WERI-Rb-1 (cell line): Measurements from ENCODE around the gene ST8SIA1.

Source experiments
- DNase-seq: peaks from one replicate; pipeline ENCODE4 v3.0.0-alpha.2; 2020
- H3K27ac ChIP-seq: fragments of 250-450 bp; sonication (Bioruptor Pico); 2 replicates; pipeline ENCODE4 v1.5.1; 2020; ENCODE audit warnings: mild to moderate bottlenecking, moderate library complexity
- H3K27me3 ChIP-seq: fragments of 250-450 bp; sonication (Bioruptor Pico); 2 replicates; pipeline ENCODE4 v1.5.1; 2021; ENCODE audit warnings: mild to moderate bottlenecking, low read depth, moderate library complexity; ENCODE audit not compliant: insufficient read depth, severe bottlenecking
- H3K36me3 ChIP-seq: fragments of 250-450 bp; sonication (Bioruptor Pico); 2 replicates; pipeline ENCODE4 v1.5.1; 2020; ENCODE audit warnings: mild to moderate bottlenecking, moderate library complexity
- H3K4me3 ChIP-seq: 2 replicates; pipeline ENCODE4 v1.5.1; 2011; ENCODE audit warnings: low read depth, mild to moderate bottlenecking, control low read depth, low read length
- H3K9me3 ChIP-seq: fragments of 250-450 bp; sonication (Bioruptor Pico); 2 replicates; pipeline ENCODE4 v1.5.1; 2021; ENCODE audit warnings: mild to moderate bottlenecking, moderate library complexity; ENCODE audit not compliant: severe bottlenecking
- TF ChIP-seq, protein P1 (sequence below): IDR thresholded peaks from 2 replicates; pipeline ENCODE4 v1.5.1; 2011; ENCODE audit warnings: low read depth, mild to moderate bottlenecking, control low read depth, inconsistent platforms, low read length

ST8SIA1 gene

GRCh38 chr12:22223356-22223755 is 111.2 kb downstream of the ST8SIA1 start:
- no peak for DNase-seq
- Histone ChIP-seq H3K4me3 (no peak overlapping the region), H3K27ac (no peak overlapping the region), H3K9me3 (no peaks in the 10 kb centered on the region), H3K36me3 (no peaks in the 10 kb centered on the region), H3K27me3 (no peaks in the 10 kb centered on the region)
- TF ChIP-seq, protein P1, sequence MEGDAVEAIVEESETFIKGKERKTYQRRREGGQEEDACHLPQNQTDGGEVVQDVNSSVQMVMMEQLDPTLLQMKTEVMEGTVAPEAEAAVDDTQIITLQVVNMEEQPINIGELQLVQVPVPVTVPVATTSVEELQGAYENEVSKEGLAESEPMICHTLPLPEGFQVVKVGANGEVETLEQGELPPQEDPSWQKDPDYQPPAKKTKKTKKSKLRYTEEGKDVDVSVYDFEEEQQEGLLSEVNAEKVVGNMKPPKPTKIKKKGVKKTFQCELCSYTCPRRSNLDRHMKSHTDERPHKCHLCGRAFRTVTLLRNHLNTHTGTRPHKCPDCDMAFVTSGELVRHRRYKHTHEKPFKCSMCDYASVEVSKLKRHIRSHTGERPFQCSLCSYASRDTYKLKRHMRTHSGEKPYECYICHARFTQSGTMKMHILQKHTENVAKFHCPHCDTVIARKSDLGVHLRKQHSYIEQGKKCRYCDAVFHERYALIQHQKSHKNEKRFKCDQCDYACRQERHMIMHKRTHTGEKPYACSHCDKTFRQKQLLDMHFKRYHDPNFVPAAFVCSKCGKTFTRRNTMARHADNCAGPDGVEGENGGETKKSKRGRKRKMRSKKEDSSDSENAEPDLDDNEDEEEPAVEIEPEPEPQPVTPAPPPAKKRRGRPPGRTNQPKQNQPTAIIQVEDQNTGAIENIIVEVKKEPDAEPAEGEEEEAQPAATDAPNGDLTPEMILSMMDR, result no peak

DNA sequence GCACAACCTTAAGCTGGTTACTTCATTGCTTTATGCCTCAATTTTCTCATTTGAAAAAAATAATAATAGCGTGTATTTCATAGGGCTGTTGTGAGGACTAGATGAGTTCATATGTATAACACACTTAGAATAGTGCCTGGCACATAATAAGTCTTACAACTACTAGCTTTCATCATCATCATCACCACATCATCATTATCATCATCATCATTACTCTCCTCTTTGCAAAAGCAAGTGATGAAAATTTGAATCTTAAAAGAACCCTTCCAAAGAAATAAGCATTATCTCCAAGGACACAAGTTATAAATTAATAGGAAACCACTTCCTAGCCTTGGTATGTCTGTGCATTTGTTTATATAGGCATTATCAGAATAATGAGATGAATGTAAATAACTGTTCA is 117.0 kb downstream of the ST8SIA1 start:
- no peak for DNase-seq
- no peaks in the 10 kb centered on the region for H3K36me3 ChIP-seq
- H3K27ac ChIP-seq, result no peak overlapping the region
- H3K9me3 ChIP-seq, result no peaks in the 10 kb centered on the region
- H3K27me3 ChIP-seq, result no peaks in the 10 kb centered on the region
- TF ChIP-seq, protein P1, result no peak
- no peak overlapping the region for H3K4me3 ChIP-seq

DNA sequence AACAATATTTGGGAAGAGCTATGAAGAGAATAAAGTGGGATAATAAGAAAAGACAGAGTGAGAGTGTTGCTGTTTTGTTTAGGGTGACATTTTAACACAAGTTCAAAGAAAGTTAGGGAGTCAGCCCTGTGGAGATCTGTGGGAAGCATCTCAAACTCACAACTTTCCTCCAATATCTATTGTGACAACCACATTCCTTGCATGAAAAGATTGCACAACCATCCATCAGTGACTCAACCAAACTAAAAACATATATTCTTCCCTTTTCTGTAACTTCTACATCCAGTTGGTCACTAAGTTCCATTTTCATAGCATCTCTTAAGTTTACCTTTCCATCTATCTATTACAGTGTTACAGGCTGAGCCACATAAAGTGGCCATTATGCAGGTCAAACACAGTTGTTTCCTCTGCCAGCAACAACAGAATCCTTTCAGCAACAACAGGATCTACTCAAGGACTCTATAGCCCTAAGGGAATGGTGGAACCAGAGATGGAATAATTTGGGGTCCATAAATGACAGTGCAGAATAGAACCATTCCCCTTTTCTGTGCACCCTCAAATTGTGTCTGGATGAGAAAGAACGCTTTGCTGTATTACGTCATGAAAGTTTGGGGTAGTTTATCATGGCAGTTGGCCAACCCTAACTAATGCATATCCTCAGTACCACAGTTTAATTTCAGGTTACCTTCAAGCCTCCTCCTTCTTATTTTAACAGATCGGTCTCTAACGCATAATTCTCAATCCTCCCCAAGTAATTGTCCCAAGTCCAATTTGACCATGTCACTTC is 118.8 kb downstream of the ST8SIA1 start:
- no peaks in the 10 kb centered on the region for H3K9me3 ChIP-seq
- no peaks in the 10 kb centered on the region for H3K27me3 ChIP-seq
- no peak for DNase-seq
- no peak overlapping the region for H3K4me3 ChIP-seq
- H3K36me3 ChIP-seq, result no peaks in the 10 kb centered on the region
- TF ChIP-seq, protein P1, result no peak
- H3K27ac ChIP-seq, result no peak overlapping the region

DNA sequence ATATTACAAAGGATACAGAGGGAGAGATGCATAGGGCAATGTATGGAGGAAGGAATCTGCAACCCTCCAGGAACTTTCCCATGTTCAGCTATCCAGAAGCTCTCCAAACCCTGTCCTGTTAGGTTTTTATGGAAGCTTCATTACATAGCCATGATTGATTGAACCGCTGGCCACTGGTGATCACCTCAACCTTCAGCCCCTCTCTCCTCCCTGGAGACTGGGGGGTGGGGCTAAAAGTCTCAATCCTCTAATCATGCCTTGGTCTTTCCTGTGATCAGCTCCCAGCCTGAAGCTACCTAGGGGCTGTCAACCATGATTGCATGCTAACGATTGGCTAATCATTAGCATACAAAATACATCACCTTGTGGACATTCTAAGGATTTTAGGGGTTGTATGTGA is 123.4 kb downstream of the ST8SIA1 start:
- TF ChIP-seq, protein P1, result no peak
- H3K4me3 ChIP-seq, result no peak overlapping the region

DNA sequence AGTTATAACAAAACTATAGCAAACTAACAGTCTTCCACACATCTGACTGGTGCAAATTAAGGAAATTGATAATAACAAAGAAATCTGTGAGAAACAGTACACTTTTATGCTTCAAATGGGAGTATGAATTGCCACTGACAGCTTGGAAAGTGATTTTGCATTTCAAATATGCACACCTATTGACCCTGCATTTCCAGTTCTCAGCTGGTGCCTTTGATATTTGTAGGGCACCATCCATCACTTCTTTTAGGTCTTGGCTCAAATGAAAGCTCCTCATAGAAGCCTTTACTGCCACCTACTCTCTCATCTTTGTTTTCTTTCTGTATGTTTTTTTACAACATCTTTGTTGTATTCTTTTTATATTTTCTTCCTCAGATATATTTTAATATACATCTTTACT is 125.1 kb downstream of the ST8SIA1 start:
- TF ChIP-seq, protein P1, result no peak
- Histone ChIP-seq H3K9me3 (no peaks in the 10 kb centered on the region), H3K27ac (no peak overlapping the region), H3K36me3 (no peaks in the 10 kb centered on the region), H3K27me3 (no peaks in the 10 kb centered on the region), H3K4me3 (no peak overlapping the region)
- DNase-seq, result no peak

More for the DNA sequence above, 123.4 kb downstream of the ST8SIA1 start:
- no peak for DNase-seq
- no peaks in the 10 kb centered on the region for H3K9me3 ChIP-seq
- no peaks in the 10 kb centered on the region for H3K36me3 ChIP-seq
- no peak overlapping the region for H3K27ac ChIP-seq
- H3K27me3 ChIP-seq, result no peaks in the 10 kb centered on the region
